ENCODE data around the gene KDM2B.
"Not testable (repeated sequence)": the region's sequence is repeated elsewhere in the genome, so short reads cannot be mapped to it uniquely, and the experiment has no call there.

Gene KDM2B

DNA sequence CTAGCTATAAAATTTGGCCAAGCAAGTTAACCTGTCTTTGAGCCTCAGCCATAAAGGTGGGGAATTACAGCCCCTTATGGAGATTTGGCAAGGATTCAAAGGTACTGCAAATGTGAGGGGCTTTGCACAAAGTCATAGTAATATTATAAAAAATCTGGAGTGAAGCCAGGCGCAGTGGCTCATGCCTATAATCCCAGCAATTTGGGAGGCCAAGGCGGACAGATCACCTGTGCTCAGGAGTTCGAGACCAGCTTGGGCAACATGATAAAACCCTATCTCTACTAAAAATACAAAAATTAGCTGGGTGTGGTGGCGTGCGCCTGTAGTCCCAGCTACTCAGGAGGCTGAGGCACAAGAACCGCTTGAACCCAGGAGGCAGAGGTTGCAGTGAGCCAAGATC is 4.1 kb upstream of the KDM2B start:
- not testable (repeated sequence) for DNase-seq (ENCODE audit: low read depth)

DNA sequence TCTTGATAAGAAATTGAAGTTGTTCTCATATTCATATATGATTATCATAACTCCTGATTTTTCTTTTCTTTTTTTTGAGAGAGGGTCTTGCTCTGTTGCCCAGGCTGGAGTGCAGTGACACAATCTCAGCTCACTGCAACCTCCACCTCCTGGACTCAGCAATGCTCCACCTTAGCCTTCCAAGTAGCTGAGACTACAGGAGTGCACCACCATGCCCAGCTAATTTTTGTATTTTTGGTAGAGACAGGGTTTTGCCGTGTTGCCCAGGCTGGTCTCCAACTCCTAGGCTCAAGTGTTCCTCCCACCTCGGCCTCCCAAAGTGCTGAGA is 2.5 kb upstream of the KDM2B start:
- DNase-seq (ENCODE audit: low read depth): not testable (repeated sequence)

DNA sequence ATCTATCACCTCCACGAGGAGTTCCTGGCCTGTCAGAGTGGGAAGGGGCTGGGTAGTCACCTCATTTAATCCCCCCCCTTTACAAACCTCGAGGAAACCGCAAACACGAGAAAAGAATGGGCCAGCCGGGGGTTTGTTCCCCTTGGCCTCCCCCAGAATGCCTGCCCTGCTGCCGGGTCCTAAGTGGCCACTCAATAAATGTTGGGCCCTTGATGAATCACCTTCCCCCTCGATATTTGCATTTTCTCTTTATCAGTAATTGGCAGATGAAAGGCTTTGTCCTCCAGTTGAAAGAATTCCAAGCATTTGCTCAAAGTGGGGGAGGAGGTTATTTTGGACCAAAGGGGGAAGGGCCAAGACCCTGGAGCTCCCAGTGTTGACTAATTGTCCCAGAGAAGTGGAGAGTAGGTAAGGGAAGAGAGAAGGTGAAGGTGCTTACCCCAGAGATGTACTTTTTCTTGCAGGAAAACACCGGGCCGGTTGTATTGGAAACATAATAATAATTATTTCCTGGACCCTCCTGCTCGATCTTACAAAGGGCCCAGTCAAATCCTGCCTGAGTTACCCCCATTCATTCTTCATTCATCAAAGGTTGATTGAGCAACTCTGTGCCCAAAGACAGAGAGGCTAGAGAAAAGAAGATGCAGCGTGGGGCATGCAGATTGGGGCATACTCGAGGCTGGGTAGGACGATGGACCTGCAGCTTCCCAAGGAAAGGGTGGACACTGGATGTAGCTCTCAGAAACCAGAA is 1.9 kb upstream of the KDM2B start:
- DNase-seq (ENCODE audit: low read depth): no peak

DNA sequence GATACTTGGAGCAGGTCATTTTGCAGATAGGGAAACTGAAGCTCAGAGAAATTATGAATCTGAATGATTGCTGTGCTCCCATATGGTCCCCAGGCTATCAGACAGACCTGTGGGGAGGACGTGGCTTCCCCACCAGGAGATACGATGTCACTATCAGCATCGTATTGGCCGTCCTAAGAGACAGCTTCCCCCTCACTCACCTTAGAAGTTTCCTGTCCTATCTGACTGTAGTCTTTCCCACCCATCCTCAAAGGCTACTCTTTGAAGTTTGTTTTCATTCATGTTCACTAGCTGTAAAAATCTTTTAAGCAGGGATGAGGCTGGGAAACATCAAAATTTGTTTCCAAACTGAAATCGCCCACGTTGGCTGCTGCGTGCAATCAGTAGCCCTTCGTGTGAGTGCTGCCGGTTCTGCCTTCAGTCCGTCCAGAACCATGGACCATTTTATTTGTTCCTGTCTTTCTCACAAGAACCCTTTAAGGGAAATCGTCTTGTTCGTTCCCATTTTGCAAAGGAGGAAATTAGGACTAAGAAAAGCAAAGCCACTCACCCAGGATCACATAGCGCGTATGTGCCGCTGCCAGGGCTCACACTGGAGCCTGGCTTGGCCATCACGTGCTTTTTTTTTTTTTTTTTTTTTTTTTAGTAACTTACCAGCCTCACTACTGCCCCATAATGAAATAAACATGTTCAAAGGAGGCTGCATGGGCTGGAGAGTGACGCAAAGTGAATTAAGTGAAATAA is 1.0 kb upstream of the KDM2B start:
- DNase-seq (ENCODE audit: low read depth): no peak

DNA sequence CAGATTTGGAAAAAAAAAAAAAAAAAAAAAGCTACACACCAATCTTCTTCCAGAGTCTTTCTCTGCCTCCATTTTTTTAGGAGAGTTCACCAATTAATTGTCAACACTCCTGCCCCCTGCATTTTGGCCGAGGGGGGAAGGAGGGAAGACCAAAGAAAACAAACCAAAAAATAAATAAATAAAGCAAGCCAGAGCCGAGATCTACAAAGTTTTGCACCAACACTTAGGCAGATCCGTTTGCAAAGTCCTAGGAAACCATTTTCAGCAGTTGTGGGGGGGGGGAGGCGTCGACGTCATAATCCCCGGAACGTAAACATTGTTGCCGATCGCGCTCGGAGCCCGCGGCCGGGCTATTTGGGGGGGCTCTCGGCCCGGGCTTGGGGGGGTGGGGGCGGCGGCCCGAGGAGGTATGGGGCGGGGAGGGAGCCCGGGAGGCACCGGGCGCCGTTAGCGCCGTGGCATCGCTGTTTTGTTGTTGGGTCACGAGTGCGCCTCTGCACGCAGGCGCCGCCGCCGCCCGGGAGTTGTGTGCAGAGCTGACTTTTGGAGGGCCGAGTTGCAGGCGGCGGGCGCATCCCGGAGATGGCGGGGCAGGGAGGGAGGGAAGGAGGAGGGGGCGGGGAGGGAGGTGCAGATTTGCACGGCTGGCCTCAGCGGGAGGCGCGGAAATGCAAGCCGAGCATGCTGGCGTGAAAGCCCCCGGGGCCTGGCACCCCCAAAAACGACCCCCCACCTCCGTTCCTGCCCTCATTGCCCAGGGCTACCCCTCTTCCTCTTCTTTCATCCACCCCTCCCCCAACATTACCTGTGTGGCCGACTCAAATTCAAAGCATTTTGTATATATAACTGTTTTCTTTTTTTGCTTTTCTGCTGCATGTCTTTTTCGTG is 598 bp downstream of the KDM2B start:
- DNase-seq (ENCODE audit: low read depth): peak; percentile 60

DNA sequence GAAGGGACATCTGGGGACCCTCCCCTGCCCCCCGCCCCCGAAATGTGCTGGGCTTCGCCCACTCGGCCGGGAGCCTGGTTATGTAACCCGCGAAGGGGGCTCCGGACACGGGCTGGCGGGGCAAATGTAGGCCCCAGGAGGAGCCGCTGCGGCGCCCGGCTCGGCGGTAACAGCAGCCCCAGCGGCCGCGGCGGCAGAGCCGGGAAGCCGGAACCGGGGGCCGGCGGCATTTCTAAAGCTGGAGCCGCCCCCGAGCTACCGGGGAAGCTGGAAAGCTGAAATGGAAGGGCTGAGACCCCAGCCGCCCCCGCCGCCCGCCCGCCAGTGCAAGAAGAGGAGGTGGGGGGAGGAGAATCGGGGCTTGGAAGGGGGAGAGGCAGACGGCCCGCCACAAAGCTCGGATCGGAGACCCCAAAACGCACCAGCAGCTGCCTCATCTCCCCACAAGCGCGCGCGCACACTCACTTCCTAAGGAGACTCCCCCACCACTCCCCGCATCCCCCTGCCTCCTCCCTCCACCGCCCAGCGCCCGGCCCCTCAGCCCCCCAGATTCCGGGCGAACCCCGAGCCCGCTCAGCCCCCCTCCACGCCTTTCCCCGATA is 1.5 kb downstream of the KDM2B start:
- peak; percentile 10 for DNase-seq (ENCODE audit: low read depth)

DNA sequence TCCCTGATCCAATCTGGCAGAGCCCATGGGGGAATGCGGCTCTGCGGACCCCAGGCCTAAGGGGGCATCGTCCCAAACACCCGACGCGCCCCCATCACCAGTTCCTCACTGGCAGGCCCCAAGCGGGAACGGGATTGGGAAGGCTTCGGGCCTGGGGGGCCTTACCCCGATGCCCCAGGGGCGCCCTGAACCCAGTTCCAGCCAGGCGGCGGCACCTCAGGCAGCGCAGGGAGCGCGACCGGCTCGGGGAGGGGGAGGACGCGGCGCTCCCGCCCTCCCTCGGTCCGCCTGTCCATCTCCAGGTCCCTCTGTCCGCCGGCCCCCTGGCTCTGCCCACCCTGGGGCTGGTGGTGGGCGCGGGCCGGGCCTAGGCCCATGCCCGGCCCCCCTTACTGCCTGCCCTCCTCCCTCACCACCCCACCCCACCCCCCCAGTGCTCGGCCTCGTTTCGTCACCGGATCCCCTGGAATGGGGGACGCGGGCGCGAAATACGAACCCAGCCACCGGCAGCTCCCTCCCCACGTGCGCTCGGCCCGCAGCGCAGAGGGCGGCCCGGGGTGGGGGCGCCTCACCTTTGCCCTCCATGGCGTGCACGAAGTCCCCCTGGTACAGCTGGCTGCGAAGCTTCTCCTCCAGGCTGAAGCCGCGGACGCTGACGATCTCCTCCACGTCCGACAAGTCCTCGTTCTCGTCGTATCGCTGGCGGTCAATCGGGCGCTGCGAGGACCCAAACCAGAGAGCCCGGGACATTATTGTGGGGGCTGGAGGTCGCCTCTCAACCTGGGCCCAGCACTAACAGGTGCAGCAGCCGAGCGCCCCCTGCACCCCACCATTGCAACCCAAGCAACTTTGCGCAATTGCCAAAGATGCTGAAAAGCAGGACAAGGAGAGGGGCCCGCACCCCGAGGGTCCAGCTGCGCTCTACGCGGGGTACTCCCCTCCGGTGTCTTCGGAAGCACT is 2.3 kb downstream of the KDM2B start:
- no peak for DNase-seq (ENCODE audit: low read depth)

DNA sequence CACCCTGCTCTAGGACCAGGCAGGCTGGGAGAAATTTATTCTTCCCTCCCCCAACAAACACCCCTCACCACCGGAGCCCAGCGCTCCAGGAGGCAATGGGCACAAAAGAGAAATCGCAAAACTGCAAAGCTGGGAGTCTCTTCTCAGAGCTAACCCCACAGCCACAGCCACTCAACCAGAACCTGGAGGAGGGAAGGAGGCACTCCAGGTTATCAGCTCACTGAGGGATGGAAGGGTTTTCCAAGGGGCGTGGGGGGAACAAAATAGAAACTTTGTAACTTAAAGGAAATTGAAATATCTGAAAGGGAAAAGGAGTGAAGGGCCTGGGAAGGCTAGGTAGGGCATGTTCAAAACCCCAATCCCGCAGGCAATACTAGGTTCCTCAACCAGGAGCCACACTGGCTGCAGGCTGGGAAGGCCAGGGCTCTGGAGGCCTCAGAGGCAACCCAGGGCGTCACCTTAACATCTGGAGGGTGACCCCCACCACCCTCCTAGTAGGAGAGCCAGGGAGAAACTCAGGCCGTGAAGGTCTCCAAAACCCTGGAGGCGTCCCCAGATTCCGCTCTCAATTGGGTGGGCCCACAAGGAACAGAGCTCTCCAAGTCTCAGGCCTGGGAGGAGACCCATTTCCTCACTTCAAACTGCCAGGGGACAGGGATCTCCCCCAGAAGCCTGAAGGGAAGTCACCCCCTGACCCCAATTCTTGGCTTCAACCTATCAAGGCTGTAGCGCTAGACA is 3.2 kb downstream of the KDM2B start:
- no peak for DNase-seq (ENCODE audit: low read depth)

DNA sequence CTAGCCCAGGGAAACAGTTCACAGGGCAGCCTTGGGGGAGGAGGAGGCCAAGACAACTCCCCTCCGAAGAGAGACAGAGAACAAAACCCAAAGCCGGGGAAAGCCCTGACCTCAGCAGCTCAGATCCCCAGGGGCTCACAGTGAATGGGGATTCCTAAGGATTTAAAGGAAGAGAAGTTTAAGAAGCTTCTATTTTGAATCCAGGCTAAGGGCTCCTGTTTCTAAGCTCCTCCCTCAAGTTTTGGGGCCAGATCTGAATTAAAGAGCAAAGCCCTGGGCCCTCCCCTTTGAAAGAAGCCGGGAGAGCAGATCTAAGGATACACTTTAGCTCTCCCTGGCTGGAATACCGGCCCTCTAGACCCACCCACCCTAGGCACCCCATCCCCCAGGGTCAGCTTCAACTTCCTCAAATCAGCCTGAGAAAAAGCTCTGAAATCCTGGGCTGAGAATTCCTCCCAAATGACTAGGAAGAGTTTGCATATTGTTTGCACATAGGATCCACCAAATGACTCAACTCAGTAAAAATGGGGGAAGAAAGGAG is 3.9 kb downstream of the KDM2B start:
- DNase-seq (ENCODE audit: low read depth): no peak

DNA sequence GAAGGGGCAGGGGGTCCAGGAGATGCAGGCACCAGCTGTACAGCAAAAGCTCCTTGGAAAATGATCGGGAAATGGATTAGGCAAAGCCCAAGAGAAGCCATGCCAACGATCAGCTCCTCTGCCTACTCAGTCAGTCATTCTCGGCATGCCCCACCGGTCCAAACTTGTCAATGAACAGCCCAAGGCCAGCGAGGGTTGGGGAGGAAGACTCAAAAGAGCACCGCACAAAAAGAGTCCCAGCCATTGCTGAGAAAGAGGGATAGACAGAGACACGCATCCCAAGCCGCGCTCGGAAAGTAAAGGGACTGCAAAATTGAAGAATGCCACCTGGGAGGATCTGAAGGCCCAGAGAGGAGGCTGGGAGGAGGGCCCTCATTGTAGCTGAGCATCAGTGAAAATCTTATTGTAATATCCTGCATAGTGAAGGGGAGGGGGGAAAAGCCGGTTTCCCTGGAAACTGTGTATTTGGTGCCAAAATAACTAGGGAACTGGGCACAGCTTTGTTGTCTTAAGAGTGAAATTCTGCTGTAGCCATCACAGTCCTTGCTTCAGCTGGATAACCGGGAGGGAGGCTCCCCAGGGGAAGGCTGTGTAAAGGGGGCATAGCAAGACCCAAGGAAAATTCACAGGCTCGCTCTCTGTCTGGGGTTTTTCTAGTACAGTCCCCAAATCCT is 4.7 kb downstream of the KDM2B start:
- no peak for DNase-seq (ENCODE audit: low read depth)

DNA sequence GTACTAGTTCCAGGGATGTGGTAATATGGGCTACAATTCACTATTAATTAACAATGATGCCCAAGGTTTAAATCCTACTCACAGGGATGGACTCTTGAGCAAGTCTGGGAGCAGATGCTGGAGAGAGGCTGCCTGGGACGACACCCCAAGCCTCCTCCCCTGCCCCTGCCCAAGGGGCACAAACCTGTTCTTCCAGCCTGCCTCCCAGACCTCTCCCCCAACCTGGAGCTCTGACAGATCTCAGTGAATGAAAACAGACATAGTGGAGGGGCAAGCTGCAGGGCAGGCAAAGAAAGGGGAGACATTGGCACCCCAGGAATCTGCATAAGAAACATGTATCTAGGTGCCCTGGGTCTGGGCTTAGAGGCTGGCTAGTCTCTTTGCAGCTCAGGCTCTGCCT is 5.8 kb downstream of the KDM2B start:
- no peak for DNase-seq (ENCODE audit: low read depth)

DNA sequence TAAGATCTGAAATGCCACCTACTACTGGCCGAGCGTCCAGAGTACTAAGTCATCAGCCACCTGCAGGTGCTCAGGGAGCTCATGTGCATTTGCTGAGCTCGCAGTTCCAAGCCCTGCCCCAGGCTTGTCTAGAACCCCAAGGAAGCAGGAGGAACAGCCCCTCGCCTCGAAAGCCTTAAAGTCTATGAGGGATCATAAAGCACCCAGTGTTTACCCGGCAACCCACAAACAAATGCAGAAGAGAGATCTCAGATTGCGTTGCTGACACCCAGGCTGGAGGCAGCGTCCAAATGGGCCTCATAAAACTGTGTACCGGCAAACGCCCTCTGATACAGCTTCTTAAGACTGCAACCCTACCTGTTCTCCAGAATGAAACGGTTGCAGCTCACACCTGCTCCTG is 6.8 kb downstream of the KDM2B start:
- DNase-seq (ENCODE audit: low read depth): no peak

DNA sequence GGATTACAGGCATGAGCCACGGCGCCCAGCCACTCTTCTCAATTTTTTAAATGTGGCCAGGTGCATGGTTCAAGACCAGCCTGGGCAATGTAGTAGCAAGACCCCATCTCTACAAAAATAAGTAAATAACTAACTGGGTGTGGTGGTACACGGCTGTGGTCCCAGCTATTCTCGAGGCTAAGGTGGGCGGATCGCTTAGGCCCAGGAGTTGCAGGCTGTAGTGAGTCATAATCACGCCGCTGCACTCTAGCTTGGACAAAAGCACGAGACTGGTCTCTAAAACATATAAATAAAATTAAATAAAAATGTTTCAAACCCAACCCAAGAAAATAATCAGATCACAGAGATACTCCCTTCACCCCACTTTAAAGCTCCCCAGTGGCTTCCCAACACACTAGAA is 8.9 kb downstream of the KDM2B start:
- no peak for DNase-seq (ENCODE audit: low read depth)

DNA sequence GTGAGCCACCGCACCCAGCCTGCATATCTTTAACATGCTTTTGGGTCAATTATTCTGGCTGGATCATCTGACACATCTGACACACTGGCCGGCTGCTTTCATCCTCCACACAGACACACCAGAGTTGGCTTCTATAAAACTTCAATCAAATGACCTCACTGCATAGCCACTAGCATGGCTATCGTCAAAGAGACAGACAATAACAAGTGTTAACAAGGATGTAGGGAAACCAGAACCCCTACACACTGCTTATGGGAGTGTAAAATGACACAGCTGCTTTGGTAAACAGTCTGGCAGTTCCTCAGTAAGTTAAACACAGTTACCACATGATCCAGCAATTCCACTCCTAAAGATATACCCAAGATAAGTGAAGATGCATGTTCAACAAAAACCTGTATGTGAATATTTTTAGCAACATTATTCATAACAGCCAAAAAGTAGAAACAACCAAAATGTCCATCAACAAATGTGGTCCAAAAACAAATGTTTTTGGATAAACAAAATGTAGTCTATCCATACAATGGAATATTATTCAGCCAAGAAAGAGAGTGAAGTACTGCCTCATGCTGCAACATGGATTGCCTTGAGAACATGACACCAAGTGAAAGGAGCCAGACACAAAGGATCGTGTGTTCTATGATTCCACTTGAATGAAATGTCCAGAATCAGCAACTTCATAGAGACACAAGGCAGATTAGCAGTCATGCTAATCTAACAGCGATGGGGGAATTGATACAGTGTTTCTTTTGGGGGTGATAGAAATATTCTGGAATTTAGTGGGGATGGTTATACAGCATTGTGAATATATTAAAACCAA is 10.1 kb downstream of the KDM2B start:
- no peak for DNase-seq (ENCODE audit: low read depth)

DNA sequence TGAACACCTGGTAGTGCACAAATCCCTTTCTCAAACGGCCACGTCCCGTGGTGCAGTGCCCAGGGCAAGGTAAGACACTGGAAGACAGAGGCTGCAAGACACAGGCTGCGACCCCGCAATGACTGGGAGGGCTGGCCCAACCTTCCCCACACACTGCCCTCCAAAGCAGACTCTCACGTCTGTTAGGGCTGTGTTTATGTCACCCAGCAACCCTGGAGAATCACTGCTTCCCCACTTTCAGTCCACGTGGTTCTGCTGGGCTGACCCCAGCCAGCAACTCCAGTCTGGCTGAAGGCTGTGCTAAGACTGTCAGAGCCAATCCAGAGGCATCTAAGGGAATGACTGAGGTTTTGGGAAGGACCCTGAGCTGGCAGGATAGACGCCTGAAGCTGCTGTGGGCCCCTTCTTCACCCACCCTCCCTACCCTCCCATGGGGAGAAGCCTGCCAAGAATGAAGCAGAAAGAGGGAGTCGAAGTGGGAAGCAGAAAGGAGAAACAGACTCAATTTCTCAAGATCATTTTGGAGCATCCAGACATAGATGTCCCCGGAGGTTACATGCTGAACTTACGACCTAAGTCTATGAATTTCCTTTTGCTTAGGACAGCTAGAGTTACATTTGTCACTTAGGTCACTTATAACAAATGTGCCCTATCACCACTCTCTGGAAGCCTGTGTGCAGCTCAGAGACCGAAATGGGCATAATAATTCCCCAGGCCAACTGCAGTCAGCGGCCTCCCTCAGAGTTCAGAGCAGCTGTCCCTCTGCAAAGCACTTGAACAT is 11.7 kb downstream of the KDM2B start:
- DNase-seq (ENCODE audit: low read depth): no peak

DNA sequence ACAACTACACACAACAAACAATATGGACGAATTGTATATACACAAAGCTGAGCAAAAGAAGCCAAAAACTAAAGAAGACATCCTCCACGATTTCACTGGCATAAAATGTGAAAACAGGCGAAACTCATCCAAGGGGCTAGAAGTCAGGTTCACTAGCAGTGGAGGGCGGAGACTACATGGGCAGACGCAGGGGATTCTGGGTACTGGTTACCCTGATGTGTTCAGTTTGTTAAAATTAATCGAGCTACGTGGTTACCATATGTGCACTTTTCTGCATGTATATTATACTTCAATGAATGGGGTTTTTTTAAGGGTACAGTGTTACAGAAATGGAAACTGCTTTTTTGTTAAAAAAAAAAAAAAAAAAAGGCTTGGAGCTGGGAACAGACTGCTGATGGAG is 12.3 kb downstream of the KDM2B start:
- DNase-seq (ENCODE audit: low read depth): no peak

DNA sequence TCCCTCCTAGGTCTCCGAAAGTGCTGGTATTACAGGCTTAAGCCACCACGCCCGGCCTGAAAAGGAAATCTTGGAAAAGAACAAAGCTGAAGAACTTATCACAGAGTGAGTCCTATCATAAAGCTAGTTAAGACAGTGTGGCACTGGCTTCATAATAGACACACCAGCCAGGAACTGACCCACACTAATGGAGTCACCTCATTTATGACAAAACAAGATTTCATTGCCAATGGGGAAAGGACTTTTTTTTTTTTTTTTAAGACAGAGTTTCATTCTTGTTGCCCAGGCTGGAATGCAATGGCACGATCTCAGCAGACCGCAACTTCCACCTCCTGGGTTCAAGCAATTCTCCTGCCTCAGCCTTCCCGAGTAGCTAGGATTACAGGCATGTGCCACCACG is 15.7 kb downstream of the KDM2B start:
- no peak for DNase-seq (ENCODE audit: low read depth)

DNA sequence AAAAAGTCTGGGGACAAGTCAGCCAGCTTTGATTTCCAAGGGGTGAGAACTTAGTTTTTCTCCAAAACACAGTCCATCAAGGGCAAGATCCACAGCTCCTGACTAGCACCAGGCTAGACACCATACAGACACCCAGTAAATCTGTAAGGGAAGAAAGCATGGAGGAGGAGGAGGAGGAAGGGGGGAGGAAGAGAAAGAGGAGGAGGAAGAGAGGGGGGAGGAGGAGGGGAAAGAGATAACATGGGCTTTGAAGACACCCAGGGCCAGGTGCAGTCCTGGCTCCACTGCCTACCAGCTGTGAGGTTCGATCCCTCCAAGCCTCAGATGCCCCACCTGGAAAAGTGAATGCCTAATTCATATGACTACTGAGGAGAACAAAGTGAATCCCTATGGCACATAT is 18.3 kb downstream of the KDM2B start:
- DNase-seq (ENCODE audit: low read depth): no peak
